NCI-H1694 treated with DMSO at 0.1 percent for 48 hours (cell line): ENCODE results near the gene SCN2A.
"Not testable (repeated sequence)": the region's sequence is repeated elsewhere in the genome, so short reads cannot be mapped to it uniquely, and the experiment has no call there.

Experiments
- DNase-seq: peaks from one replicate; lab custom pipeline; 2025; lab: John Stamatoyannopoulos, UW

The SCN2A gene

GRCh38 chr2:165328272-165328671, 89.1 kb downstream of the SCN2A start:
- no peak for DNase-seq

GRCh38 chr2:165344276-165344675, 105.1 kb downstream of the SCN2A start:
- not testable (repeated sequence) for DNase-seq

- DNase-seq = no peak
These were observed 109.2 kb downstream of the SCN2A start for GRCh38 chr2:165348441-165348840.

GRCh38 chr2:165349181-165349580, 110.0 kb downstream of the SCN2A start:
- no peak for DNase-seq

- peak; percentile 40 for DNase-seq
These were observed 118.5 kb downstream of the SCN2A start for GRCh38 chr2:165357758-165358157.

GRCh38 chr2:165361514-165361913, 122.3 kb downstream of the SCN2A start:
- DNase-seq = no peak

GRCh38 chr2:165369131-165369897, 130.1 kb downstream of the SCN2A start:
- no peak for DNase-seq

- no peak for DNase-seq
These were observed 130.7 kb downstream of the SCN2A start for GRCh38 chr2:165369898-165370296.

GRCh38 chr2:165371356-165371755, 132.1 kb downstream of the SCN2A start:
- no peak for DNase-seq

GRCh38 chr2:165373278-165374010, 134.2 kb downstream of the SCN2A start:
- no peak for DNase-seq

- DNase-seq = no peak
These were observed 137.4 kb downstream of the SCN2A start for GRCh38 chr2:165376571-165376975.

- no peak for DNase-seq
These were observed 143.1 kb downstream of the SCN2A start for GRCh38 chr2:165382362-165382761.

GRCh38 chr2:165390875-165391274, 151.7 kb downstream of the SCN2A start:
- DNase-seq = no peak

GRCh38 chr2:165391791-165392190, 152.6 kb downstream of the SCN2A start:
- DNase-seq = no peak

- DNase-seq = not testable (repeated sequence)
These were observed 159.4 kb downstream of the SCN2A start for GRCh38 chr2:165398603-165399002.

GRCh38 chr2:165401285-165401852, 162.2 kb downstream of the SCN2A start:
- DNase-seq = peak; percentile 83

- DNase-seq = no peak
These were observed 162.9 kb downstream of the SCN2A start for GRCh38 chr2:165402162-165402561.

GRCh38 chr2:165406173-165406572, 167.0 kb downstream of the SCN2A start:
- peak; percentile 50 for DNase-seq

- DNase-seq = no peak
These were observed 168.3 kb downstream of the SCN2A start for GRCh38 chr2:165407466-165407865.

GRCh38 chr2:165408186-165408585, 169.0 kb downstream of the SCN2A start:
- DNase-seq = peak; percentile 7

GRCh38 chr2:165410276-165410675, 171.1 kb downstream of the SCN2A start:
- no peak for DNase-seq

GRCh38 chr2:165414187-165414586, 175.0 kb downstream of the SCN2A start:
- DNase-seq = no peak

GRCh38 chr2:165417009-165417408, 177.8 kb downstream of the SCN2A start:
- DNase-seq = no peak
